Measurements from ENCODE around the gene AGPAT4. TPM values are rescaled to one million over a fixed set of nuclear protein-coding genes. Genes with fewer than 3 reads are reported as not detected.

The AGPAT4 gene
- total RNA-seq, 1 donor from 2014 or later, result 8.0 TPM

GRCh38 chr6:161290751-161291150 lies 16.9 kb upstream of the AGPAT4 start:
- no peak for DNase-seq (ENCODE audit: low spot score)

DNA sequence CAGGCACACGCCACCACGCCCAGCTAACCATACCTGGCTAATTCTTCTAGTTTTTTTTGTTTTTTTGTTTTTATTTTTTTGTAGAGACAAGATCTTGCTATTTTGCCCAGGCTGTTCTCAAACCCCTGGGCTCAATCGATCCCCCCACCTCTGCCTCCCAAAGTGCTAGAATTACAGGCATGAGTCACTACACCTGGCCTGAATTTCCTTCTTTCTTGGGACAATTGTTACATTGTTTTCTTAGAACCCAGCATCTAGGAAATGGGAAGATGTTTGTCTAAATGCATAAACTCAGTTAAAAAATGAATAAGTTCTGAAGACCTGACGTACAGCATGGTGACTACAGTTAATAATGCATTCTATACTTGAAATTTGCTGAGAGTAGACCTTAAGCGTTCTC lies 10.8 kb upstream of the AGPAT4 start:
- no peak for DNase-seq (ENCODE audit: low spot score)

DNA sequence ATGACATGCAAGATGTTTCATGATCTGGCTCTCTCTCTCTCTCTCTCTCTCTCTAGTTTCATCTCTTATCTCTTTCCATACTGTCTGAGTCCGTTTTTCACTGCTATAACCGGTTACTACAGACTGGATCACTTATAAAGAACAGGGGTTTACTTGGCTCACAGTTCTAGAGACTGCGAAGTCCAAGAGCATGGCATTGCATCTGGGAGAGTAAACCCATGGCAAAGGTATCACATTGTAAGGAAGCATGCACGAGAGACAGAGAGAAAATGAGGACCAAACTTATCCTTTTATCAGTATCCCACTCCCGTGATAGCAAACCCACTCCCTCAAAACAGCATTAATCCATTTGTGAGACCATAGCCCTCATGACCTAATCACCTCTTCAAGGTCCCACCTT lies 7.2 kb upstream of the AGPAT4 start:
- no peak for DNase-seq (ENCODE audit: low spot score)

DNA sequence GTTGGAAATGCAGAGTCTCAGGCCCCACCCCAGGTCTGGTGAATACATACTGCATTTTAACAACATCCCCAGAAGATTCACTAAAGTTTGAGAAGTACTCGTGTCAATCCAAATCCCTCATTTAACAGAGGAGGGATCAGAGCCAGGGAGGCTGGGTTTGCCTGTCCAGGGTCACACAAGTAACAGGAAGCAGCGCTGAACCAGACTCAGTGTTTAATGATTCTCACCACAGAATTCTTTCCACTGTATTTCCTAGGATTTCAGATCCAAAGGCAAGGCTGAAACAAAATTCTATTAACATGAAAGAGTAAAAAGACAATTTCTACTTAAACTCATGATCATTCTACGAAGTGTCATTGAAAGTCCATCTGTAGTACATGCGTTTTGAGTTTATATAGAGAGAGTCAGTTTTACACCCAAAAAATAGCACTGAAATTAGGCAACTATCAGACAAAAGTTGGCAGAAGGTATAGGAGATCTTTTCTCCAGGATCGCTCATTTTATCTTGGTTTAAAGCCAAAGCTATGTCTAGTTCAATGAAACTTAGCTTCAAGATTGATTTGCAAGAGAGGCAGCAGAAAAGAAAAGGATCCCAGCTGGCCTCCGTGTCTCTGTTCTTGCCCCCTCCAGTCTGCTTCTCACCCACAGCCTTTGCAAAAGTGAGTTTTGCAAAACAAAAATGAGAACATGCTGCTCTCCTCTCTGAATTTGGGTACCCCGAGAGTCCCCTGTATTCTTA lies 6.0 kb upstream of the AGPAT4 start:
- no peak for DNase-seq (ENCODE audit: low spot score)

- no peak for DNase-seq (ENCODE audit: low spot score)
These were observed 2.8 kb upstream of the AGPAT4 start for GRCh38 chr6:161276605-161277155.

DNA sequence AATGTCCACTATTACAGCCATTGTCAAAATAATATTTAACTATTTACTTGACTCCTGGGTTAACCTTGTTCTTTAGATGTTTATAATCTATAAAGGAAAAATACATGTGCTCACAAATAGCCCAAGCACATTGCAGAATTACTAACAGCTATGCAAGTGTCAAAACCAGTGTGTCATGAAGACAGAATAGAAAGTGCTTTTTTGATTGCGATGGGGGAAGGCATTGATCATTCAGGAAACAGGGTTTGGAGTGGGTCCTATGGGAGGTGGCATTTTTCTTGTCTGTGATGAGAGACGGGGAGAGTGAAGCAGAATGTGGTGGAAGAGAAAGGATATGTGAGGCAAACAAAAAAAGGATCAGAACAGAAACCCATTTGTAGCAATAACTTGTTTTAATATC lies 1.0 kb upstream of the AGPAT4 start:
- no peak for DNase-seq (ENCODE audit: low spot score)

DNA sequence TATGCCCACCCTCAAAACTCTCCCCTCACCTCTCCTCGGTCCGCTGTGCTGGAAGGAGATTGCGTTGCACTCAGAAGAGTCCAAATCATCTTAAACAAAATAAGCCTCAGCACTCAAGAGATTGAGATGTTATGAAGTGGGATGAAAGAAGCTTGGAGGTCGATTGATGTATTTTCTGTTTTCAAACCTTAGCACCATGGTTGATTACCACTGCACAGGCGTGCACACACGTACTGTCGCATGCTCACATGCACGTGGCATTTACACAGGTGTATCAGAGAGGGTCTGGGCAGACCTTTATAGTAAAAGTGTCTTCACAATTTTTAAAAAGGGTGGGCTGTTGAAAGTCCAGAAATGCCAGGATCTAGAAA lies 612 bp upstream of the AGPAT4 start:
- no peak for DNase-seq (ENCODE audit: low spot score)

GRCh38 chr6:161273274-161273751 lies 548 bp downstream of the AGPAT4 start:
- no peak for DNase-seq (ENCODE audit: low spot score)

DNA sequence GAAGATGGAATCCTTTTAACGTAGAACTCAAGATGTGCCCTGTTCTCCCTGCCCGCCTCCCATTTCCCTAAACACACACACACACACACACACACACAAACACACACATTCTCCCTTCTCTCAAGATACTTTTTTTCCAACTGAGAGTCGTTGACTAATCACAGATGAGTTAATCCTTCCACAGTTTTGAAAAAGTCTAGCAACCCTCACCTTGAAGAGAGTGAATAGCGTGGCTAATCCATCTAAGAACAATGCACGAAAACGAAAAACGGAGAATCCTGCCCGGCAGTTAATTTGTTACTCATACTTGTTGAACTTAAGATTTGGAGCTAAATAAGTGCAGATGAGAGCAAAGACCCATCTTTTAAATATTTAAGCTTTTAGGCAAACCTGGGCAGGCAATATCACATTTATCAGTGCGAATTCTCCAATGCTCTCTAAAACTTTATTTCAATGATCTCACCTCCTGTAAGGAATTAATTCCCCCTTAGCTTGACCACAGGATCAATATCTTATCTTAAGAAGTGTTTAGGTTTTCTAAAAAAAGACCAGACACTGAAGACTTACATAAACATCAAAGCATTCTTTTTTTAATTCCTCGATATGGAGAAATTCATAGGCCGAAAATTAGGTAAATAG lies 1.1 kb downstream of the AGPAT4 start:
- no peak for DNase-seq (ENCODE audit: low spot score)

- DNase-seq (ENCODE audit: low spot score), result no peak
These were observed 2.4 kb downstream of the AGPAT4 start for GRCh38 chr6:161271343-161272030.

DNA sequence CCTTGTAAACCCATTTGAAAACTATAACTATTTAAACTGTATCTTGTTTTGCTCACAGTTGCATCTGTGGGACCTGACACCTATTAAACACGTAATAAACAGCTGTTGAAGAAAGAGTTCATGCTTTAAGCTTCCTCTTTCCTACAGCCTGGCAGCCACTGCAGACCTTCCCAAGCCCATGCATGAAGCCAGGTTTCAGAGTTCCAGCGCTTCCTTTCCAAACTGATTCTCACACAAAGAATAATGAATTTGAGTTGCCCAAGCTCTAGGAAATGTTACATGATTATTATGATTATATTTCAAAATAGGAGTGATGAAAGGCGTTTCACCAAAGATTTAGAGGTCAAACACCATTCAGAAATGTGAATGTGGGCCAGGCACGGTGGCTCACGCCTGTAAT lies 3.7 kb downstream of the AGPAT4 start:
- no peak for DNase-seq (ENCODE audit: low spot score)

DNA sequence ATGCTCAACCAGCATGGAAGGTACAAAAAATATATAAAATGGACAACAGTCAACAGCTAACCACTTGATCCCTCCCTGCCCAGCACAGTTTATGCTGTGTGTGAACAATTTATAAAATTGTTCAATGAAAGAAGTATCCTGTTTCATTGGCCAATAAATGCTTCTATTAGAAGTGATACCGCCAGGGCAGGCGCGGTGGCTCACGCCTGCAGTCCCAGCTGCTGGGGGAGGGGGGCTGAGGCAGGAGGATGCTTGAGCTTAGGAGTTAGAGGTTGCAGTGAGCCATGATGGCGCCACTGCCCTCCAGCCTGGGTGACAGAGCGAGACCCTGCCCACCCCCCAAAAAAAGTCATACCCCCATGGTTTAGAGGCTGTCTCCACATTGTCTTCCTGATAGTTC lies 4.6 kb downstream of the AGPAT4 start:
- no peak for DNase-seq (ENCODE audit: low spot score)

- DNase-seq (ENCODE audit: low spot score), result no peak
These were observed 5.2 kb downstream of the AGPAT4 start for GRCh38 chr6:161268531-161269210.

- no peak for DNase-seq (ENCODE audit: low spot score)
These were observed 7.2 kb downstream of the AGPAT4 start for GRCh38 chr6:161266513-161267230.

- DNase-seq (ENCODE audit: low spot score), result no peak
These were observed 7.9 kb downstream of the AGPAT4 start for GRCh38 chr6:161265975-161266374.

DNA sequence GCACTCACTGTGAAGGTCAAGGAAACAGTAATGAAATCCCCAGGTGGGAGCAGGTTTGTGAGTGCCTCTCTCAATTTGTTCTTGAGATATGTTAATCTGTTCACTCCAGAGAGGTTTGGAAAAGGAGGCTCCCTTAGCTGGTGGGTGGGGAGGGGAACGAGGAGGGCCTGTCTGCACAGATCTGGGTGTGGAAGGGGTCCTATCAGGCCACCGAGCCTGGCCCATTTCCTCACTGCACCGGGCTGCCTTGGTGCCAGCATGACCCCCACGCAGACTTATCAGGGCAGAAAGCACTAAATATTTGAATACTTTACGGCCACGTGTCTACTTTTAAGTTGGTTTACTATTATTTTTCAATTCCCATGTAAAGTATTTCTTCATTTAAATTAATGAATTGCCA lies 8.3 kb downstream of the AGPAT4 start:
- DNase-seq (ENCODE audit: low spot score), result no peak

DNA sequence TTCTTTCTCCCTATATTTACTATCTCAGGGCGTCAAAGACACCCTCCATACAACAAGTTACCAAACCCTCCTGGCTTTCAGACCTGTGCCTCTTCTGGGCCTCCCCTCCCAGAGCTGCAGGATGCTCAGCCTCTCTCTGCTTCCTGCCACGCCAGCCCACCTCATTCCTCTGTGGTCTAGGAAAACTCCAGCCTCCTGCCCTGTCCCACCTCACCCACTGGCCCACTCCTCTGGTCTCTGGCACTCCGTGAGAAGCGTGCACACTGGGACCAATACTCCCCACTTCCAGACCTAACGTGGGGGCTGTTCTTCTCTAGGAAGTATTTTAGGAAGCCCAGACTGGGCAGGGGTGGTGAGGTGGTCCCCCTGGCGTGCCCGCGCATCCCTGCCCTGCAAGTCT lies 9.7 kb downstream of the AGPAT4 start:
- DNase-seq (ENCODE audit: low spot score), result no peak

DNA sequence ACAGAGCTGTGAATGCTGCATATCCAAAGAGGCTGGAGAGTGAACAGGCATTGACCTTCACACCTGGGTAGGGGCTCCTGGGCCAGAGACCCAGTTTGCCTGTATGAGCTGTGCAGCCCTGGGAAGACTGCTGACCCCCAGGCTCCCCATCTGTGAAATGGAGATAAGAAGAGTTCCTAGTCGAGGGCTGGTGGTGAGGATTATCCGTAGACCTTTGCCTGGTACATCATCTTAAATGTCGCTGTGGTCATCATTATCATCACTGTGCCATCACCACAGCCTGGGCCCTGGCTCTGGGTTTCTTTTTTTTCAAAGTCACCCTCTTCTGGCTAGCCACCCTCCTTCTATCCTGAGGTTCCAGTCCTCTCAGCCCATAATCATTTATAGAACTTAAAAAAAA lies 12.0 kb downstream of the AGPAT4 start:
- DNase-seq (ENCODE audit: low spot score), result no peak

DNA sequence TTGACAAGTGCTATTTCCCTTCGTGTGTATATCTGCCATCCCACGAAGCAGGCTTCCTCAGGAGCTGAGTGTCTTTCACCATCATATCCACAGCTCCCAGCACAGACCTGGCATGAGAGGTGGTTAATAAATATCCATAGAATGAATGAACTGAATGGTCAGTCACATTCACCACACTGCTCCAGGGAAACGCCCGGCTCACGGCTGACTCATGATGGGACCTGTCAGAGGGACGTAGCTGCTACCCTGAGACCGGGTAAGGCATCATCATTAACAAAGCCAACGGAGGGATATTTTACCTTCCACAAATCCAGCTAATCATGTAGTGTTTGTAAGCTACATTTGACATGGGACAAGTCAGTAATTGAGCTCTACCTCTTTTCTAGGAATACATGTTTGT lies 12.5 kb downstream of the AGPAT4 start:
- no peak for DNase-seq (ENCODE audit: low spot score)

DNA sequence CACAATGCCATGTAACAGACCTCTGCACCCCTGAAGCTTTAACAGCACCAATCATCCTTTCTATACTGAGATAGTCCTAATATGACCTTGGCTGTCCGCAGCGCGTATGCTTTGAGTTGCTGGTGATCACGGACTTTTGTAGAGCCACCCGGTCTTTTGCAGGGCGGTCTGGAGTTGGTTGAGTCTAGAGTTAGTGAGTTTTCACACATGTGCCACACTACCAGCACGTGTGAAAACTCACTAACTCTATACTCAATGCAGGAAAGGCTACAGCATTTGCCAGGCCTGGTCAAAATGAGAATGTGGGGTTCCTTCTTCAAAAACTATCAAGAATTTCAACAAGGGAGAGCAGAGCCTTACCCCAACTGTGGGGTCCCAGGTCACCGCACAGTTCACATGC lies 14.6 kb downstream of the AGPAT4 start:
- no peak for DNase-seq (ENCODE audit: low spot score)
